Esophagus squamous epithelium (tissue), 4 donors: ENCODE results near the gene PADI1.

ENCODE experiments used
- POLR2A ChIP-seq, 4 donors: fragments of 450-650 bp; IDR thresholded peaks; one replicate each; pipeline ENCODE4 v1.6.1; 2017; ENCODE audit warnings: antibody characterized with exemption in 4 of 4, mild to moderate bottlenecking in 4 of 4, moderate library complexity in 3 of 4
- TF ChIP-seq, protein P1 (sequence below), 6 experiments: fragments of 450-650 bp in 4 of 6; fragments of 200-600 bp in 2 of 6; sonication (generic) in 2 of 6; IDR thresholded peaks; one replicate each; pipeline ENCODE4 v1.5.1; 2016 to 2019; ENCODE audit warnings: antibody characterized with exemption in 6 of 6, mild to moderate bottlenecking in 4 of 6, moderate library complexity in 4 of 6

DNA sequence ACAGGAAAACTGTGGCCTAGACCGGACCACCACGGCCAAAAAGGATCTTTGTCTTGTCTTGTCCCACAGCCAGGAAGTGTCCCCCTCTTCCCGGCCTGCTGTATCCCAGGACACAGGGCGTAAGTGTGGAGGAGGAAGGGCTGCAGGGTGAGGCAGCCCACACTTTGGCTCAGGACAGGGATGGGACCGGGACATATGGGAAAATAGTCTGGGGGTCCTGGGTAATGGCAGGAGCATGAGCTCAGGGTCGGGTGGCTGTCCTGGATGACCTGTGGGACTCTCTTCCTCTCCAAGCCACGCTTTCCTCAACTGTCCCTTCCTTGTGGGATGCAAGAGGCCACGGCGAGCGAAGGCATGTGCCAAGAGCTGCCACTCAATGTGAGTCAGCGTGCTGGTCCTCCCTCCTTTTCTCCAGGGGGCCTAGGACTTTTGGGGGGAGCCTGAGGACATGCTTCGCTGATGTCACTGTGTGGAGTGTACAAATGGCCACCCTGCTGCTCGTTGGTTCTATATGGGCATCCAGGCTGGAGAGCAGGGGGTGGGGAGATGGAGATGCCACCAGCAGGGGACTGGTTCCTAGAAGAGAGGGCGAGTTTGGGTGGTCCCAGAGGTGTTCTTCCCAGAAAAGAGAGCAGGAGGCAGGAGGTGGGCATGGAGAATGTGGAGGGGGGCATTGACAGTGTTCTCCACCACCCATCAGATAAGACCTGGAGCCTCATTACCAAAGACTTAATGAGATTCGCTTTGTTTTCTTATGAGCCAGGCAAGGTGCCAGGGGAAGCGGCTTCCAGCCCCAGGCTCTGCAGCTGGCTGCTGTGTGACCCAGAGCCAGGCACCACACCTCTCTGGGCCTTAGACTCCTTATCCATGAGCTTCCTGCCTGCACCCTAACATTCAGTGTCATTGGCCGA lies 11.5 kb upstream of the PADI1 start:
- TF ChIP-seq, protein P1, sequence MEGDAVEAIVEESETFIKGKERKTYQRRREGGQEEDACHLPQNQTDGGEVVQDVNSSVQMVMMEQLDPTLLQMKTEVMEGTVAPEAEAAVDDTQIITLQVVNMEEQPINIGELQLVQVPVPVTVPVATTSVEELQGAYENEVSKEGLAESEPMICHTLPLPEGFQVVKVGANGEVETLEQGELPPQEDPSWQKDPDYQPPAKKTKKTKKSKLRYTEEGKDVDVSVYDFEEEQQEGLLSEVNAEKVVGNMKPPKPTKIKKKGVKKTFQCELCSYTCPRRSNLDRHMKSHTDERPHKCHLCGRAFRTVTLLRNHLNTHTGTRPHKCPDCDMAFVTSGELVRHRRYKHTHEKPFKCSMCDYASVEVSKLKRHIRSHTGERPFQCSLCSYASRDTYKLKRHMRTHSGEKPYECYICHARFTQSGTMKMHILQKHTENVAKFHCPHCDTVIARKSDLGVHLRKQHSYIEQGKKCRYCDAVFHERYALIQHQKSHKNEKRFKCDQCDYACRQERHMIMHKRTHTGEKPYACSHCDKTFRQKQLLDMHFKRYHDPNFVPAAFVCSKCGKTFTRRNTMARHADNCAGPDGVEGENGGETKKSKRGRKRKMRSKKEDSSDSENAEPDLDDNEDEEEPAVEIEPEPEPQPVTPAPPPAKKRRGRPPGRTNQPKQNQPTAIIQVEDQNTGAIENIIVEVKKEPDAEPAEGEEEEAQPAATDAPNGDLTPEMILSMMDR (IDR thresholded peaks at IDR 0.05): no peak
- no peak for TF ChIP-seq POLR2A (IDR thresholded peaks at IDR 0.05)
